Measurements from ENCODE around the gene MPP3.

GRCh38 chr17:43877031-43877430 lies 44.1 kb upstream of the MPP3 start:
- no peak for TF ChIP-seq CBFB (CRISPR knock-in tag; IDR thresholded peaks at IDR 0.05; ENCODE audit: low read depth)
- no peak for TF ChIP-seq CTCF (IDR thresholded peaks at IDR 0.05)
- TF ChIP-seq ELF4 (CRISPR knock-in tag; IDR thresholded peaks at IDR 0.05; ENCODE audit: low read depth), result no peak
